Type B pancreatic cell (in vitro differentiated cells): ENCODE measurements around the gene PAX9. TPM values are rescaled to one million over a fixed set of nuclear protein-coding genes. Genes with fewer than 3 reads are reported as not detected.

Experiments used
- DNase-seq: peaks from one replicate; pipeline ENCODE4 v3.0.0; 2021; ENCODE audit warnings: mixed read lengths; ENCODE audit not compliant: unreplicated experiment; ENCODE audit errors: extremely low spot score
- H3K27ac Mint-ChIP-seq: 2 replicates; pipeline ENCODE4 v1.8.0; 2021; ENCODE audit warnings: mild to moderate bottlenecking, mixed read lengths
- H3K27me3 Mint-ChIP-seq: 2 replicates; pipeline ENCODE4 v1.8.0; 2021; ENCODE audit warnings: mixed read lengths
- H3K36me3 Mint-ChIP-seq: 2 replicates; pipeline ENCODE4 v1.8.0; 2021; ENCODE audit warnings: mixed read lengths
- H3K4me1 Mint-ChIP-seq: one replicate; pipeline ENCODE4 v1.8.0; 2021; ENCODE audit warnings: mixed read lengths; ENCODE audit not compliant: unreplicated experiment
- H3K4me3 Mint-ChIP-seq: 2 replicates; pipeline ENCODE4 v1.8.0; 2021; ENCODE audit warnings: mild to moderate bottlenecking, mixed read lengths
- H3K9me3 Mint-ChIP-seq: 2 replicates; pipeline ENCODE4 v1.8.0; 2021; ENCODE audit warnings: mixed read lengths
- total RNA-seq: library from RNA; stranded (reverse); gene quantifications from 2 replicates; pipeline ENCODE4 v1.2.1, GENCODE V29; 2021; ENCODE audit warnings: low replicate concordance
- TF ChIP-seq, protein P1 (sequence below): fragments of 200-600 bp; sonication (generic); conservative IDR thresholded peaks from 2 replicates; pipeline ENCODE4 v1.5.0; 2021; ENCODE audit warnings: antibody characterized with exemption, mild to moderate bottlenecking

Gene PAX9
- total RNA-seq, 1 donor from 2014 or later, result 5.6 TPM

DNA sequence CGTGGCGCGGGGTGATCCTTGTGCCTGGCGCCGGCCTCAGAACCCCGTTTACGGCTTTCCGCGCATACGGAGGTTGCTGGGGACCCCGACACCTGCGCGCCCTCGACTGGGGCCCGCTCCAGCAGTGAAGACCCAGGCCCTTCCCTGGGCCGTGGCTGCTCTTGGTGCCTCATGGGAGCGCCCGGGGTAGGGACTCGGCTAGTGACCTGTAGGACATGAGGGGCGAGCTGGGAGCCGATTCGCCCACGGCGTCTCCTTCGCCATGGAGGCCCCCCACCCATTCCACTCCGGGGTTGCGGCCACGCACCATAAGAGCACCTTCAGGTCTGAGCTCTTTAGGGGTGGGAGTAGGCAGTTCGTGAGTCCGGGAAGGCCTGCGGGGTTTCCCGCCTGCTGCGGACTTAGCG lies 14.2 kb upstream of the PAX9 start:
- no peak overlapping the region for H3K27ac Mint-ChIP-seq
- no peak for DNase-seq
- H3K36me3 Mint-ChIP-seq, result no peaks in the 10 kb centered on the region
- H3K4me1 Mint-ChIP-seq, result no peaks in the 10 kb centered on the region
- peaks cover 96% of the 10 kb centered on the region for H3K27me3 Mint-ChIP-seq
- peak overlapping the region; percentile 91 for H3K4me3 Mint-ChIP-seq
- H3K9me3 Mint-ChIP-seq, result no peaks in the 10 kb centered on the region
- TF ChIP-seq, protein P1, sequence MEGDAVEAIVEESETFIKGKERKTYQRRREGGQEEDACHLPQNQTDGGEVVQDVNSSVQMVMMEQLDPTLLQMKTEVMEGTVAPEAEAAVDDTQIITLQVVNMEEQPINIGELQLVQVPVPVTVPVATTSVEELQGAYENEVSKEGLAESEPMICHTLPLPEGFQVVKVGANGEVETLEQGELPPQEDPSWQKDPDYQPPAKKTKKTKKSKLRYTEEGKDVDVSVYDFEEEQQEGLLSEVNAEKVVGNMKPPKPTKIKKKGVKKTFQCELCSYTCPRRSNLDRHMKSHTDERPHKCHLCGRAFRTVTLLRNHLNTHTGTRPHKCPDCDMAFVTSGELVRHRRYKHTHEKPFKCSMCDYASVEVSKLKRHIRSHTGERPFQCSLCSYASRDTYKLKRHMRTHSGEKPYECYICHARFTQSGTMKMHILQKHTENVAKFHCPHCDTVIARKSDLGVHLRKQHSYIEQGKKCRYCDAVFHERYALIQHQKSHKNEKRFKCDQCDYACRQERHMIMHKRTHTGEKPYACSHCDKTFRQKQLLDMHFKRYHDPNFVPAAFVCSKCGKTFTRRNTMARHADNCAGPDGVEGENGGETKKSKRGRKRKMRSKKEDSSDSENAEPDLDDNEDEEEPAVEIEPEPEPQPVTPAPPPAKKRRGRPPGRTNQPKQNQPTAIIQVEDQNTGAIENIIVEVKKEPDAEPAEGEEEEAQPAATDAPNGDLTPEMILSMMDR, result no peak

DNA sequence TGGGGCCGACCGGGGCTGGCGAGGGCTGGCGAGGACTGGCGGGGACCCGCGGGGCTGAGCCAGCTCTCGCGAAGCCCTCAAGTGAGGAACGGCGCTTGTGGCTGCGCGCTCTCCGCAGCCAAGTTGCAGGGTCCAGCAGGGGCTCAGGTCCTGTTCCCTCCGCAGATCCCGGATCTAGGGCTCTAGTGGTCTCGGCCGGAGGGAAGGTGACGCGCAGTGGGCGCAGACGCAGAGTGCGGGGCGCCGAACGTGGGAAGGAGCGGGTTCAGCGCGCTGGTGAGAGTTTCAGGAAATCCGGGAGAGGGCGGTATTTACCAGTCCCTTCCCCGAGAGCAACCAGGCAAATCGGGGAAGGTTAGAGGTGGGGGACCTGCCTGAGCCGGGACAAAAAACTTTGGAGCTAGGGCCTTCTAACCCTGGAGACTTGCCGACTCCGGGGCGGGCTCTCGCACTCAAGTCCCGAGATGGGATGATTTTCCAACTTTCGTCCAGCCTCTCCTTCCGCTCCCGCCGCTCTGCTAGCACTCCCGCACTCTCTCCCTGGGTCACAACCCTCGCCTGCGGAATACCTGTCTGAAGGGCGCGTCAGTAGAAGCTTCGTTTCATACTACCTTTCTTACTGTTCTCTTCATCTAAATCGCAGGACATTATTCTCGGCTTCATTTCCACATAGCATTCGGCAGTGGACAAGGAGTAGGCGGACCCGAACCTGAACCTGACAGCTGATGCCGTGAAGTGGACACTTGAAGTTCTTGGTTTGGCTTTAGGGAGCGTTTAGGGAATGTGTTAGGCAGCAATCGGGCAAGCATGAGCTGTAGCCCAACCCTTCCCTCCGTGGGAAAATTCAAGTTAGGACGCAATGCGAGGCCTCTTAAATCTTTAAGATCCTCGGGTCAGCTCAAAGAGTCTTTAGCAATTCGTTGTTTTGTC lies 13.6 kb upstream of the PAX9 start:
- TF ChIP-seq, protein P1, result peak; percentile 80
- Mint-ChIP-seq H3K27ac (no peak overlapping the region), H3K36me3 (no peaks in the 10 kb centered on the region), H3K9me3 (no peaks in the 10 kb centered on the region), H3K27me3 (peaks cover 96% of the 10 kb centered on the region), H3K4me1 (no peaks in the 10 kb centered on the region), H3K4me3 (peak overlapping the region; percentile 91)
- DNase-seq, result no peak

DNA sequence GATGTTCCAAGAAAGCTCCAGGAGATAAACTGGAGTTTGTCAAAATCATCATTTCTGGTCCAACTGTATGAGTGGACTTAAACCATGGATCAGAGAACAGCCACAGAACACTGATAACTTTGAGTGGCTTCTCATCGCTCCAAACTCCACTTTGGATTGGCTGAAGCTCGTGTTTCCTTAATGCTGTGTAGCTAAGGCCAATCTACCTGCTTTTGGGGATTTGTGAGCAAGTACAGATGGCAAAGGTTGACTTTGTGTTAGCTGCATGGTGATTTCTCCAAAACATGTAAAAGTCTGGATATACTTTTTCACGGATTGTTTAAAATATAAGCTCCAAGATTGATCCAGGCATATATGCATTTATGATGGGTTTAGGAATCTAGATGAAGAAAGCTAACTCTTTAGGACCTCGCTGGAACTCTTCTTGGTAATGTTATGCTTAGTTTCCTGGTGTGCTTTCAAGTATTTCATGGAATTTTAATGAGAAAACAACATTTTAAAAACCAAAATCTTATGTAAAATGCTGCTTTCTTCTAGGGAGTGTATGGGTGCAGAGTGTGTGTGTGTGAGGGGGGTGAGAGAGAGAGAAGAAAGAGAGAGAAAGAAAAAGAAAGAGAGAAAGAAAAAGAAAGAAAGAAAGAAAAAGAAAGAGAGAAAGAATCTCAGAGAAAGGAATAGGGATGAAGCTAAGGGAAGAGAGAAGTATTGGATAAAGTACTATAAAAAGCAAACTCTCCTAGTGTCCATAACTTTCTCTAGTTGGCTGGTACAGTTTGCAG lies 11.6 kb upstream of the PAX9 start:
- Mint-ChIP-seq H3K27me3 (peaks cover 98% of the 10 kb centered on the region), H3K4me3 (no peak overlapping the region), H3K9me3 (no peaks in the 10 kb centered on the region)

DNA sequence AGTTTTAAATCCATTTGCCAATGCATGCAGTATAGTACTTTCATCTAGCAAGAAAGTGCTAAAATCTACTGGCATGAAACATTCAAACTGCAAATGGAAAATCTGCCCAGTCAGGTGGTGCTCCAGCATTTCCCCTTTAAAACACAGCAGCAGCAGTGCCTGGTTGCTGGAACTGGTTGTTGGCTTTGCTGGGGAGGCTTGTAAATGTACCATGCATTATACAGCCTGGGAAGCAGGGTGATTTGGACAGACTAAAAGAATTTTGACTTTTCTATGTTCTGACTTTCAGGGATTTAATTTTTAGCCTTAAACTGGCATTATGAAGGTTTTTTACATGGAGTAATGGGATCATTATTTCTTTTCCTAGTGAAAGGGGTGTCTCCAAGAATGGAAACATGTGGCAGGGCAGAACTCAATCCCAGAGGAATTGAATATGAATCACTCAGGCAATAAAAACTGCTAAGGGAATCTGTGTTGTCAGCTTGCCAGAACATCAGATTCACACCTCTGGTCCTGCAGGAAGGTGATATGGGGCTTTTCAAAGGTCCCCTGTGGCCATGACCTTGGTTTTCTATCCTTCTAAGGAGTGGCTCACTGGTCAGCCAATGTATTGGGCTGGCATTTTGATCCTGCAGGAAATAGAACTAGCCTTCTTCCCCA lies 9.0 kb upstream of the PAX9 start:
- TF ChIP-seq, protein P1, result no peak
- no peaks in the 10 kb centered on the region for H3K36me3 Mint-ChIP-seq
- H3K4me1 Mint-ChIP-seq, result peaks cover 5% of the 10 kb centered on the region
- no peak for DNase-seq
- no peak overlapping the region for H3K27ac Mint-ChIP-seq
- H3K27me3 Mint-ChIP-seq, result peaks cover 100% of the 10 kb centered on the region
- no peak overlapping the region for H3K4me3 Mint-ChIP-seq
- no peaks in the 10 kb centered on the region for H3K9me3 Mint-ChIP-seq

More for the DNA sequence above, 11.6 kb upstream of the PAX9 start:
- no peak for DNase-seq
- Mint-ChIP-seq H3K4me1 (no peaks in the 10 kb centered on the region), H3K27ac (no peak overlapping the region), H3K36me3 (no peaks in the 10 kb centered on the region)
- TF ChIP-seq, protein P1, result no peak

DNA sequence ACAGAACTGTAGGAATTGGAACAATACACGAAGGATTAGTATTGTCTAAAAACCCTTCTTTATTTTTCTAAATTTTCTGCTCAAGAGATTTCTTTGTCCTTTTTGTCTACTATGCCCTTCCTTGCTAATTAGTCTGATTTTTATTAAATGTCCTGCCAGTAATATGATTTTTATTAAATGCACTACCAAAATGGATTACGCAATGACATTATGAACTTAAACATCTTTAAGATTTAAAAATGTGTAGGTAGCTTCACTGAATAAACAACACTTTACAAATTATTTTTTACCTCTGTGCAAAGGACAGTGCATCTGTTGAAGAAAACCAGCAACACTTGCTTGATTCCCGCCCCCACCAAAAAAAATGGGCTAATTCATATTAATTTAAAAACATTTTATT lies 8.2 kb upstream of the PAX9 start:
- Mint-ChIP-seq H3K27ac (no peak overlapping the region), H3K9me3 (no peaks in the 10 kb centered on the region), H3K36me3 (no peaks in the 10 kb centered on the region), H3K27me3 (peaks cover 100% of the 10 kb centered on the region), H3K4me1 (peaks cover 5% of the 10 kb centered on the region), H3K4me3 (no peak overlapping the region)
- TF ChIP-seq, protein P1, result no peak
- DNase-seq, result no peak
